Esophagus (tissue), 2 donors: ENCODE results near the gene ASGR2. TPM values are rescaled to one million over a fixed set of nuclear protein-coding genes. Genes with fewer than 3 reads are reported as not detected.

Source experiments
- H3K27ac ChIP-seq, 2 donors: one replicate each; pipeline ENCODE4 v1.5.1; 2013; ENCODE audit warnings: low read depth in 2 of 2, mild to moderate bottlenecking in 2 of 2, inconsistent platforms in 1 of 2, low read length in 1 of 2, moderate library complexity in 1 of 2
- H3K27me3 ChIP-seq, 2 donors: one replicate each; pipeline ENCODE4 v1.6.1; 2013; ENCODE audit warnings: low read length in 2 of 2, control low read depth in 1 of 2, mild to moderate bottlenecking in 1 of 2; ENCODE audit not compliant: insufficient read depth in 2 of 2, control insufficient read depth in 1 of 2
- H3K36me3 ChIP-seq, 2 donors: one replicate each; pipeline ENCODE4 v1.6.1; 2013; ENCODE audit warnings: low read length in 1 of 2; ENCODE audit not compliant: control insufficient read depth in 2 of 2, insufficient read depth in 2 of 2
- H3K4me1 ChIP-seq, 2 donors: one replicate each; pipeline ENCODE4 v1.6.1; 2013; ENCODE audit warnings: low read length in 1 of 2; ENCODE audit not compliant: control insufficient read depth in 2 of 2, insufficient read depth in 2 of 2
- H3K4me3 ChIP-seq, 2 donors: one replicate each; pipeline ENCODE4 v1.5.1; 2013; ENCODE audit warnings: low read length in 2 of 2, mild to moderate bottlenecking in 2 of 2, low read depth in 1 of 2, moderate library complexity in 1 of 2
- H3K9me3 ChIP-seq, 2 donors: one replicate each; pipeline ENCODE4 v1.6.1; 2013; ENCODE audit warnings: mild to moderate bottlenecking in 2 of 2, low read depth in 1 of 2, low read length in 1 of 2, moderate library complexity in 1 of 2; ENCODE audit not compliant: control insufficient read depth in 2 of 2, insufficient read depth in 1 of 2
- WGBS, 2 donors: extraction: QIAGEN DNeasy Blood & Tissue Kit; methylation state at CpG; one replicate each; pipeline ENCODE4 v1.1.7; 2013; 5-methylcytosine and 5-hydroxymethylcytosine counted together
- polyA plus RNA-seq, 2 donors: library from polyadenylated mRNA; stranded (reverse); fragments of 200-250 nt; gene quantifications; one replicate each; pipeline ENCODE4 v1.2.3, GENCODE V29; 2013
- donor health status: healthy with polysubstance abuse.
- donor health status: Bipolar disorder and iron deficiency.

The ASGR2 gene
- polyA plus RNA-seq, 2 donors, result 0.24 to 1.00 TPM

GRCh38 chr17:7138800-7139381 is 24.3 kb upstream of the ASGR2 start:
- Histone ChIP-seq H3K27me3 (no peaks in the 10 kb centered on the region), H3K27ac (peak overlapping the region; percentile 52 to 92), H3K4me3 (no peak overlapping the region), H3K9me3 (no peaks in the 10 kb centered on the region), H3K36me3 (no peaks in the 10 kb centered on the region), H3K4me1 (peaks cover 0 to 8% of the 10 kb centered on the region in 2 donors)
- 56 to 59% methylated on average over 7 of the region's 7 CpGs for WGBS, 2 donors

GRCh38 chr17:7137171-7137943 is 22.7 kb upstream of the ASGR2 start:
- 35 to 37% methylated on average over 13 of the region's 13 CpGs for WGBS, 2 donors
- Histone ChIP-seq H3K4me1 (peaks cover 0 to 8% of the 10 kb centered on the region in 2 donors), H3K4me3 (no peak overlapping the region), H3K9me3 (no peaks in the 10 kb centered on the region), H3K36me3 (no peaks in the 10 kb centered on the region), H3K27me3 (no peaks in the 10 kb centered on the region), H3K27ac (peak overlapping the region in 1 of 2 donors; percentile 82)

DNA sequence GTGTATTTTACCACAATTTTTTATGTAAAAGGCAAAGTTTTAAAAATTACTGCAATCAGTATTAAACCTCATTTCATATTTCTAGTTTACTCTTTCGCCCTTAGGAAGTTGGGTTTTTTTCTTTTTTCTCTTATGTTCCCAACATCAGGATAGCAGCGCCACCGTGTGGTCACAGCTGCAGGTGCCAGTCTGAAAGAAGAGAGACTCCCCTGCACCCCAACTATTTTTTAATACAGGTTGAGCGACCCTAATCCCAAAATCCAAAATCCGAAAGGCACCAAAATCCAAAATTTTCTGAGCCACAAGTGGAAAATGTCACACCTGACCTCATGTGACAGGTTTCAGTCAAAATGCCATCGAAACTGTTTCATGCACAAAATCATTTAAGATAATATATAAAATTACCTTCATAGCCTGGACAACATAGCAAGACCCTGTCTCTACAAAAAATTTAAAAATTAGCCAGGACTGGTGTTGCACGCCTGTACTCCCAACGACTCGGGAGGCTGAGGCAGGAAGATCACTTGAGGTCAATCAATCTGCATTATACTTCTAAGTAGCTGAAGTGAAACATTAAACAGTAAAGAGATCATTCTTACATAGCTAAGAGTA is 21.8 kb upstream of the ASGR2 start:
- Histone ChIP-seq H3K36me3 (no peaks in the 10 kb centered on the region), H3K27ac (no peak overlapping the region), H3K4me3 (no peak overlapping the region), H3K4me1 (peaks cover 0 to 8% of the 10 kb centered on the region in 2 donors), H3K9me3 (no peaks in the 10 kb centered on the region), H3K27me3 (no peaks in the 10 kb centered on the region)
- 25 to 26% methylated on average over 9 of the region's 9 CpGs for WGBS, 2 donors

DNA sequence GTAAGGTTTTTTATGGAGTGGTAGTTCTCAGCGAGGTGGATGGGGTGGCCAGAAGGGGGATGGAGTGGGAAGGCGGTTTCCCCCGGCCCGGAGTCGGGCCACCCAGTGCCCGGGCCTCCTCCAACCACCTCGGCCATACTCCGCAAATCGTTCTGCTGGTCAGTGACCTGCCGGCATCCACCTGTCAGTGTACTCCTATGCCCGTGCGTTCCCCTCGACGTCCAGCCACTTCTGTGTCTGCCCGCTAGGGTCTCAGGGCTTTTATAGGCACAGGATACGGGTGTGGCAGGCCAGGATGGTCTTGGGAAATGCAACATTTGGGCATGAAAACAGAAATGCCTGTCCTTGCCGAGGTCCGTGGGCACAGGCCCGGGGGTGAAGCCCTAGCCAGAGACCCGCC is 19.3 kb upstream of the ASGR2 start:
- Histone ChIP-seq H3K4me1 (peaks cover 0 to 2% of the 10 kb centered on the region in 2 donors), H3K27me3 (no peaks in the 10 kb centered on the region), H3K9me3 (no peaks in the 10 kb centered on the region), H3K36me3 (no peaks in the 10 kb centered on the region), H3K4me3 (no peak overlapping the region), H3K27ac (no peak overlapping the region)
- 73 to 79% methylated on average over 15 to 20 of the region's 20 CpGs for WGBS, 2 donors

- no peaks in the 10 kb centered on the region for H3K9me3 ChIP-seq
- H3K27ac ChIP-seq, result no peak overlapping the region
- 36 to 42% methylated on average over 19 of the region's 19 CpGs for WGBS, 2 donors
- peaks cover 0 to 2% of the 10 kb centered on the region in 2 donors for H3K4me1 ChIP-seq
- no peaks in the 10 kb centered on the region for H3K27me3 ChIP-seq
- H3K36me3 ChIP-seq, result no peaks in the 10 kb centered on the region
- no peak overlapping the region for H3K4me3 ChIP-seq
Observed at GRCh38 chr17:7133424-7133823, 18.8 kb upstream of the ASGR2 start.

DNA sequence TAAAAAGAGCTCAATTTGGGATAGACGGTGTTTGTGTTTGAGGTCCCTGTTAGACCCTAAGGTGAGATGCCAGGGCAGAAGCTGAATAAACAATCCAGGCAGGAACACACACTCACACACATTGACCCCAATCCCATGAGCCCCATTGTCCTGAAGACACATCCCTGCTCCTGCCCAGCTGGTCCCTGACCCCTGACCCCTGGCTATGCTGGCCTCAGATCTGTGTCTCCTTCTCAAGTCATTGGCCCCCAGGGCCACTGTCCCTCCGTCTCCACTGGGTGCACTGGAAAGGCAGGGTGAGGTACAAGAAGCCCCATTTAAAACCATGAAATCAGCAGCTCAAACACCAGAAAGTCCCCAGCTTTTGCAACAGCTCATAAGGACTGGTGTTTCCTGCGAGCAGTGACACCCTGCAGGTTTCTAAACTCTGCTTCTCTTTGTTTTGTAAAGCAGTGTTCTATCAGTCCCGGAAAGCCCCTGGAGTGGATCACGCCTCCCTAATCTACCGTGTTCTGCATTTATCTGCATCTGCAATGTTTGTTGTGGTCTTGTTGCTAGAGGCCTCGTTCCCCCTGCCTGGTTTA is 18.0 kb upstream of the ASGR2 start:
- H3K4me1 ChIP-seq, result peaks cover 0 to 2% of the 10 kb centered on the region in 2 donors
- 25 to 29% methylated on average over 7 of the region's 7 CpGs for WGBS, 2 donors
- H3K27ac ChIP-seq, result peak overlapping the region; percentile 44 to 48
- no peak overlapping the region for H3K4me3 ChIP-seq
- H3K27me3 ChIP-seq, result no peaks in the 10 kb centered on the region
- no peaks in the 10 kb centered on the region for H3K9me3 ChIP-seq
- no peaks in the 10 kb centered on the region for H3K36me3 ChIP-seq

DNA sequence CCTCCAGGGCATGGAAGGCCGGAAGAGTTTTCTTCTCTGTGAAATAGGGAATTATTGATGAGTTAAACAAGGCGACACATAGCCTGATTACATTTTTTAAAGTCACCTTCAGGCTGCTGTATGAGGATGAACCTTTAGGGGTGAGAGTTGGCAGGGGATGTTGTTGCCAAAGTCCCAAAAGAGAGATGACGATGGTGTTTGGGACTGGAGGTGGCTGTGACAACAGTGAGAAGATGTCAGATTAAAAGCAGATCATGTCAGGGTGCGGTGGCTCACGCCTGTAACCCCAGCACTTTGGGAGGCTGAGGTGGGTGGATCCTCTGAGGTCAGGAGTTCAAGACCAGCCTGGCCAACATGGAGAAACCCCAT is 16.8 kb upstream of the ASGR2 start:
- Histone ChIP-seq H3K36me3 (no peaks in the 10 kb centered on the region), H3K4me3 (no peak overlapping the region), H3K27ac (no peak overlapping the region), H3K9me3 (no peaks in the 10 kb centered on the region), H3K4me1 (no peaks in the 10 kb centered on the region), H3K27me3 (no peaks in the 10 kb centered on the region)
- 86 to 88% methylated on average over 5 of the region's 5 CpGs for WGBS, 2 donors

DNA sequence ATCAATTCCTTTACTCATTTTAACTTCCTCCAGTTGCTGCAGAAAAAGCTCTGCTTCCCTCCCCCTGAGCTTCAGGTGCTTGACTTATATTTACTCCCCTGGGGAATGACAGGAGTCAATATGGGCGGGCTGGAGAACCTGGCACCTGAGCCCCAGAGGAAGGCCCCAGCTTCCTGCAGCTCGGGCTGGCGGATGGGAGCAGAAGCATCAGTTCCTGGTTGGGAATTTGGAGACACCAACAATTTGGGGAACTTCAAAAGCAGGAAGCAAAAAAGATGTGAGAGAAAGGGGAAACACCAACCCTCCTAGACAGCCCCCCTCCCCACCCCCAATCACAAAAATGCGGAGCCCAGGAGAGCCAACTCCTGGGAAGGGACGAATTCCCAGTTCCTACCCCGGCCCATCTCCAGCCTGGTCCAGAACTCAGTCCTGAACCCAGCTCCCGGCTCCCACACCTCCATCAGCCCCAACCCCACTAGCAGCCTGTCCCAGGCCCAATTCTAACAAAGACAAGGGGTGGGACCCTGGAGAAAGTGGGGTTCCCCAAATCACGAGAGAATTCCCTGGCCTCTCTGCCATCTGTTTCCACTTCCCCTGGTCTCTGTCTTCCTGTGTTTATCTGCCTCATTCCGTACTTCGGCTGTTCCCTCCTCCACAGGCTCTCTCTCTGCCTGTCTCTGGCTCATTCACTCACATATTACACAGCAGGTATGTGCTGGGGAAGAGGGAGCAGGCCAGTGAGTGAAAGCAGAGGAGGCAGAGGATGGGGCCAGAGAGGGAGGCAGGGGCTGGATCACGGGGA is 16.2 kb upstream of the ASGR2 start:
- H3K27ac ChIP-seq, result no peak overlapping the region
- H3K4me1 ChIP-seq, result no peaks in the 10 kb centered on the region
- H3K36me3 ChIP-seq, result no peaks in the 10 kb centered on the region
- H3K9me3 ChIP-seq, result no peaks in the 10 kb centered on the region
- no peaks in the 10 kb centered on the region for H3K27me3 ChIP-seq
- 56 to 57% methylated on average over 11 of the region's 11 CpGs for WGBS, 2 donors
- H3K4me3 ChIP-seq, result no peak overlapping the region

GRCh38 chr17:7129311-7129710 is 14.7 kb upstream of the ASGR2 start:
- H3K27me3 ChIP-seq, result no peaks in the 10 kb centered on the region
- H3K4me1 ChIP-seq, result no peaks in the 10 kb centered on the region
- WGBS, 2 donors, result 88 to 90% methylated on average over 8 of the region's 8 CpGs
- no peak overlapping the region for H3K27ac ChIP-seq
- H3K4me3 ChIP-seq, result no peak overlapping the region
- H3K36me3 ChIP-seq, result no peaks in the 10 kb centered on the region
- H3K9me3 ChIP-seq, result no peaks in the 10 kb centered on the region
